Rectal smooth muscle tissue (tissue), 1 donor: Measurements from ENCODE around the gene CLDN5.

Experiments used
- H3K27ac ChIP-seq: one replicate; pipeline ENCODE4 v1.7.0; 2013; ENCODE audit warnings: low read depth, low read length, inconsistent platforms
- H3K27me3 ChIP-seq: one replicate; pipeline ENCODE4 v1.7.0; 2013; ENCODE audit warnings: low read length; ENCODE audit not compliant: control insufficient read depth, insufficient read depth
- H3K36me3 ChIP-seq: one replicate; pipeline ENCODE4 v1.7.0; 2013; ENCODE audit warnings: low read length; ENCODE audit not compliant: control insufficient read depth, insufficient read depth
- H3K4me1 ChIP-seq: one replicate; pipeline ENCODE4 v1.7.0; 2013; ENCODE audit warnings: low read length; ENCODE audit not compliant: control insufficient read depth, insufficient read depth
- H3K4me3 ChIP-seq: one replicate; pipeline ENCODE4 v1.7.0; 2013; ENCODE audit warnings: low read length
- H3K9ac ChIP-seq: one replicate; pipeline ENCODE4 v1.7.0; 2013; ENCODE audit warnings: low read length

The CLDN5 gene

DNA sequence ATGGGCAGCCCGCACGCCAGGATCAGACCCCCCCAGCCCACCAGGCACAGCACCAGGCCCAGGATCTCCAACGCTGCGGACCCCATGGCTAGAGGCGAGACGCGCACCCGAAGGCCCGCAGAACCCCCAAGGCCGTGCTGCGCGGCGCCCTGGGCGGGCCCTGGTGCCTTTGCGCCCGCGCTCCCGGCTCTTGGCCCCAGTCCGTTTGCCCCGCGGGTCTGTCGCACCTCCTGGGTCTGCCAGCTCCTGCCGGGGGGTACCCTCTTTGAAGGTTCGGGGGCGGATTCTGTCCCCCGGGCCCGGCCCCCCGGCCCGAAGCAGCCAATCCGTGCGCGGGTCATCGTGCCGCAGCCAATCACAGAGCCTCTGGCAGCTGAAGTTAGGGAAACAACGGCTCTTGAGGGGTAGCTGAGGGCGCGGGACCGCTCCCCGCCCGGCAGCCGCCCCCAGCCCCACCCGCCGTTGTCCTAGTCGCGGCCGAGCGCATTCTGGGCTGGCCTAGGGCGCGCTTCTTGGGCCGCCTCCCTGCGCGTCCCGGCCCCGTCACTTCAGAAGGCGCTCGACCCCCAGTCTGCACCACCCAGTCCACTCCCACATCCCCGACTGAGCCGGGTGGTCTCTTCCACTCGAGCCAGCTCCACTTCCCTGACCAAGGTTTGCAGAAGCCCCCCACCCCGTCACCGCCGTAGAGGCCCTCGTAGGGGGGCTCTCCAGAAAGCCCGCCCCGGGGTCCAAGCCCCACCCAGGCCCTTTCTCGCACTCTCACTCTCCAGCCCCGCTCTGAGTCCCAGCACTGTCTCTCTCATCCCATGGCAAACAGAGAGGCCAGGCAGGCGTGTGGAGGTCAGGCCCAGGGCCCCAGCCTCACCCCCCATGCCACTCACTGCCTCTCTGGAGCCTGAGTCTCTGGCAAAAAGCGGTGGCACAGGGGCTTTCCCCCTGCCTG is at the start of gene CLDN5:
Gene CLDN5, minus strand, starts transcription at position 241 of the 946 bp plus-strand sequence. Its CDS starts 155 bp downstream, at position 86.
- Histone ChIP-seq H3K27me3 (peaks cover 12% of the 10 kb centered on the region), H3K4me3 (peak within 1 kb of the TSS; percentile 55), H3K27ac (peak within 1 kb of the TSS; percentile 14), H3K36me3 (no peaks in the 10 kb centered on the region), H3K4me1 (no peaks in the 10 kb centered on the region), H3K9ac (no peak within 1 kb of the TSS)

GRCh38 chr22:19571995-19572394 is 47.8 kb upstream of the CLDN5 start:
- no peaks in the 10 kb centered on the region for H3K4me1 ChIP-seq
- no peak overlapping the region for H3K27ac ChIP-seq
- H3K27me3 ChIP-seq = peaks cover 2% of the 10 kb centered on the region
- no peak overlapping the region for H3K9ac ChIP-seq
- H3K4me3 ChIP-seq = no peak overlapping the region
- H3K36me3 ChIP-seq = no peaks in the 10 kb centered on the region

- no peak overlapping the region for H3K4me3 ChIP-seq
- no peak overlapping the region for H3K27ac ChIP-seq
- H3K4me1 ChIP-seq = no peaks in the 10 kb centered on the region
- no peak overlapping the region for H3K9ac ChIP-seq
- no peaks in the 10 kb centered on the region for H3K36me3 ChIP-seq
- H3K27me3 ChIP-seq = no peaks in the 10 kb centered on the region
Measured at GRCh38 chr22:19571207-19571795, 47.1 kb upstream of the CLDN5 start.

GRCh38 chr22:19569976-19570375 is 45.8 kb upstream of the CLDN5 start:
- no peaks in the 10 kb centered on the region for H3K27me3 ChIP-seq
- no peak overlapping the region for H3K27ac ChIP-seq
- H3K36me3 ChIP-seq = no peaks in the 10 kb centered on the region
- H3K9ac ChIP-seq = no peak overlapping the region
- H3K4me1 ChIP-seq = no peaks in the 10 kb centered on the region
- H3K4me3 ChIP-seq = no peak overlapping the region

DNA sequence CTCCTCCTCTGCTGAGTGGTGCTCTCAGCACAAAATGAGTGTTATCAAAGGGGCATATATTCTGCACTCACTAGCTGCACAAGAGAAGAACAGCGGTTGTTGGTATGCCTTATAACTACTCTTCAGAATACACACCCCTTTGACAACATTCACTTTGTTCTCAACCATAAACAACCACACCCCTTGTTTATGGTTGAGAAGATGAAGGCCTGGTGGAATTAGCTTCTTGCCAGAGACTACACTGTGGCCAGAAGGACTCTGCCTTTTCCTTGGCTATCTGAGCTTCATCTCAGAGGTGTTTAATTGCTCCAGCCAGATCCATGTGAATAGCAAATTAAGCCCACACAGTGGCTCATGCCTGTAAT is 45.0 kb upstream of the CLDN5 start:
- Histone ChIP-seq H3K36me3 (no peaks in the 10 kb centered on the region), H3K27ac (no peak overlapping the region), H3K4me3 (no peak overlapping the region), H3K27me3 (no peaks in the 10 kb centered on the region), H3K4me1 (no peaks in the 10 kb centered on the region), H3K9ac (no peak overlapping the region)

DNA sequence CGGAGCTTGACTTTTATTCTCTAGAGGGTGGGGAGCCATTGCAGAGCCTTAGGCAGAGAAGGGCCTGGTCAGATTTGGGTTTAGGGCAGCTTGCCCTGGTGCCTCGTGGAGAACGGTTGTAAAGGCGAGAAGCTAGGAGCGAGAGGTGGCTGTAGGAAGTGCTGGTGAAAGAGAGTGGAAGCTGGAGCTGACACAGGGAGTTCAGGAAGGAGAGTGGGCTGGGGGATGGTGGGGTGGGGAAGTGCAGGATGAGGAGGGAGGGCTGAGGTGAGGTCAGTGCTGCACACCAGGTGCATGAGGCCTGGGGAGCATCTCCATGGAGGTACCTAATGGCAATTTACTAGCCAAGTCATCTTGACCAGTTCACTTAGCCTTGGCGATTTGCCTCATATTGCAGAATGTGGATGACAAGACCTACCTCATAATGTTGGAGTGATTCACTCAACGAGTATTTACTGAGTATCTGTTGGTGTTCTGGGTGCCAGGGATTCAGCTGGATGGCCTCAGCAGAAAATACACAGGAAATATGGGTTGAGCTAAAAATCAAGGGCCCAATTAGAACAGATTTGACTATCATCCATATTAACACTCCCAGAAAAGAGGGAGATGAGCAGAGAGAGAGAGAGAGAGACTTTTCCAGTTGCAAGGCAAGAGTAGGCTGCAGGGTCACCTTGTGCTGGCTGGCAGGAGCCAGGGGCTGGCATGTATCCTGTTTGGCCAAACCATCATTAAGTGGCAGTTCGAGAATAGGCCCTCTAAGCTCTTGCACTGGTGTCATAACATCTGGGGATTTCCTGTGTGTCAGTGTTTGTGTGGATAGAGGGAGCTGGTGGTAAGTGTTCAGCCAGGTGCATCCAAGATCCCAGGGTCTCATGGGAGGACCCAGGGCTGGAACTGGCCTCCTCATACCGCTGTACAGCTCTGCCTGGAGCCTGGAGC is 44.4 kb upstream of the CLDN5 start:
- no peak overlapping the region for H3K27ac ChIP-seq
- H3K9ac ChIP-seq = no peak overlapping the region

GRCh38 chr22:19567157-19568009 is 43.2 kb upstream of the CLDN5 start:
- H3K9ac ChIP-seq = no peak overlapping the region
- H3K4me3 ChIP-seq = no peak overlapping the region
- H3K27me3 ChIP-seq = no peaks in the 10 kb centered on the region
- H3K36me3 ChIP-seq = no peaks in the 10 kb centered on the region
- no peak overlapping the region for H3K27ac ChIP-seq
- H3K4me1 ChIP-seq = no peaks in the 10 kb centered on the region

More for the DNA sequence above, 44.4 kb upstream of the CLDN5 start:
- H3K36me3 ChIP-seq = no peaks in the 10 kb centered on the region
- H3K4me3 ChIP-seq = no peak overlapping the region
- H3K4me1 ChIP-seq = no peaks in the 10 kb centered on the region
- no peaks in the 10 kb centered on the region for H3K27me3 ChIP-seq

DNA sequence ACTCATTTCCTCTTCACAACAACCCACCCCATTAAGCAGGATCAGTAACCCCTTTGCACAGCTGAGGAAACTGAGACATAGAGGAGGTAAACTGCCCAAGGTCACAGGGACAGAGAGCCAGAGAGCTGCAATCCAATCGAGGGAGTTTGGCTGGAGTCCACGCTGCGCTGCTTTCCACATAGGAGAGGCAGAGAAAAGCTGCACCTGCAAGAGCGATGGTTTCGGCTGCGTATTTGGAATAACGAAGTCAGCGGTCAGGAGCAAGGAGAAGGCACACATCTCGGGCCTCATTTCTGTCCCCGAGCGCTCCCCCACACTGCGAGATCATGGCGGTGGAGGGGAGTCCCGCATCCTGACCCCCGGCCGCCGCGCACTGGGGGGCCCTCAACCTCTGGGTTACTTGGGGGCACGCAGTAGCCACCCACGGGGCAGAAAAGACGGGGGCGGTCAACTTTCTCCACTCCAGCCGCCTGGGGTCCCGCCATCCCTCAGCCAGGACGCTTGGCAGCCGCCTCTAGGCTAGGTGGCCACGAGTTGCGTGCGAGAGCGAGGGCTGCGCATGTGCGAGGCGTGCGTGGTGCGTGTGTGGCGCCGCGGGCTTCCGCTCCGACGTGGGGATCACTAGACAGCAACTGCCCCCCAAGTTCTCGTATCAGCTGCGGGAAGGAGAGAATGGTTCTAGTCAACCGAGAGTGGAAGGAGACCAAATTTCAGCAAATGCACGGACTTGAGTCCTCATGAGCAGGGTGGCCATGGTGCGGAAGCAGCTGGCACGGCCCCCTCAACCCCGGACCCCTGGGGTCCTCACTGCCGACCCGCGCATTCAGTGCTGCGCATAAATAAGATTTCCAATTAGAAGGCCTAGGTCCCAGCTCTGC is 42.3 kb upstream of the CLDN5 start:
- Histone ChIP-seq H3K9ac (no peak overlapping the region), H3K36me3 (no peaks in the 10 kb centered on the region), H3K4me3 (no peak overlapping the region), H3K4me1 (no peaks in the 10 kb centered on the region), H3K27me3 (no peaks in the 10 kb centered on the region), H3K27ac (no peak overlapping the region)

GRCh38 chr22:19565382-19566278 is 41.4 kb upstream of the CLDN5 start:
- Histone ChIP-seq H3K9ac (no peak overlapping the region), H3K36me3 (no peaks in the 10 kb centered on the region), H3K27me3 (no peaks in the 10 kb centered on the region), H3K27ac (no peak overlapping the region), H3K4me3 (no peak overlapping the region), H3K4me1 (no peaks in the 10 kb centered on the region)

DNA sequence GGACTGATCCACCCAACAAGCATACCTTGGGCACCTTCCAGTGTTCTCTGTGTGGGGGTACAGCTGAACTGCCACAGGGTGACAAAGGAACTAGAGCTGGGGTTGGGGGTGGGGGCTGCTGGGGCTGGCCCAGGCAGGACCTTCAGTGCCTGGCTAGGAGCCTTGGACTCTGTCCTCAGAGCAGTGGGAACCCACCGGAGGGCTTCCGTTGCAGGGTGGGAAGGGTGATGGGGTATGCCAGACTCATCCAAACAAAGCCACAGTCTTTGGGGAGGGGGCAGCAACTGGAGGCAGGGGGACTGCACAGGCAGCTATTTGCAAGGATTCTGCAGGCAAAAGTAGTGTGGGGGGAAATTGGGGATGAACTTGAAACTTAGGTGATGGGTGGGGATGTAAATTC is 35.7 kb upstream of the CLDN5 start:
- H3K36me3 ChIP-seq = no peaks in the 10 kb centered on the region
- no peak overlapping the region for H3K9ac ChIP-seq
- H3K27ac ChIP-seq = no peak overlapping the region
- no peaks in the 10 kb centered on the region for H3K27me3 ChIP-seq
- no peak overlapping the region for H3K4me3 ChIP-seq
- H3K4me1 ChIP-seq = no peaks in the 10 kb centered on the region
